ENCODE data around the gene TSPAN12. TPM values are rescaled to one million over a fixed set of nuclear protein-coding genes. Genes with fewer than 3 reads are reported as not detected.

Gene TSPAN12
- total RNA-seq, 1 donor from 2014 or later: 68.7 TPM

DNA sequence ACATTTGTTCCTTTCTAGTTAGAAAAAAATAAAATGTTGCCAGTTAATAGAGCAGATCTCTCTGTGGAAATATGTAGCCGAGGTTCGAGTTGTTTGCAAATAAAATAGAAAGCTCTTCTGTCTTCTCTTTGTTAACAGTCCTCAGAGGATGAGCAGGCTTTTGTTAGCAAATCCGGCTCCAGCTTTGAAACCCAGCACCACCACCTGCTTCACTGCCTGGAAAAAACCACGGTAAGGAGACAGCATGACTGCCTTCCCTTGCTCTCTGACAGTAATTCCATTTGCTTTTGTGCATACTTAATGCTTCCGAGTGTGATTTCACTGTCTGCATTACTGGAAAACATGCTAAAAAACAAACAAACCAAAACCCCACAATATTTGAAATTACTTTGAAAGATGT lies 115.6 kb downstream of the TSPAN12 start:
- no peaks in the 10 kb centered on the region for H3K27me3 ChIP-seq (ENCODE audit: low read depth)
- TF ChIP-seq, protein P1, sequence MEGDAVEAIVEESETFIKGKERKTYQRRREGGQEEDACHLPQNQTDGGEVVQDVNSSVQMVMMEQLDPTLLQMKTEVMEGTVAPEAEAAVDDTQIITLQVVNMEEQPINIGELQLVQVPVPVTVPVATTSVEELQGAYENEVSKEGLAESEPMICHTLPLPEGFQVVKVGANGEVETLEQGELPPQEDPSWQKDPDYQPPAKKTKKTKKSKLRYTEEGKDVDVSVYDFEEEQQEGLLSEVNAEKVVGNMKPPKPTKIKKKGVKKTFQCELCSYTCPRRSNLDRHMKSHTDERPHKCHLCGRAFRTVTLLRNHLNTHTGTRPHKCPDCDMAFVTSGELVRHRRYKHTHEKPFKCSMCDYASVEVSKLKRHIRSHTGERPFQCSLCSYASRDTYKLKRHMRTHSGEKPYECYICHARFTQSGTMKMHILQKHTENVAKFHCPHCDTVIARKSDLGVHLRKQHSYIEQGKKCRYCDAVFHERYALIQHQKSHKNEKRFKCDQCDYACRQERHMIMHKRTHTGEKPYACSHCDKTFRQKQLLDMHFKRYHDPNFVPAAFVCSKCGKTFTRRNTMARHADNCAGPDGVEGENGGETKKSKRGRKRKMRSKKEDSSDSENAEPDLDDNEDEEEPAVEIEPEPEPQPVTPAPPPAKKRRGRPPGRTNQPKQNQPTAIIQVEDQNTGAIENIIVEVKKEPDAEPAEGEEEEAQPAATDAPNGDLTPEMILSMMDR (IDR thresholded peaks at IDR 0.05; ENCODE audit: borderline replicate concordance): no peak
- no peak overlapping the region for H3K27ac ChIP-seq (replicated peaks)
- intact Hi-C loops (cut with micrococcal nuclease): no loop called here
- H3K4me3 ChIP-seq: no peak overlapping the region
- H3K4me1 ChIP-seq: no peaks in the 10 kb centered on the region
- H3K36me3 ChIP-seq: no peaks in the 10 kb centered on the region
- DNase-seq: no peak
- no peaks in the 10 kb centered on the region for H3K9me3 ChIP-seq (replicated peaks)

DNA sequence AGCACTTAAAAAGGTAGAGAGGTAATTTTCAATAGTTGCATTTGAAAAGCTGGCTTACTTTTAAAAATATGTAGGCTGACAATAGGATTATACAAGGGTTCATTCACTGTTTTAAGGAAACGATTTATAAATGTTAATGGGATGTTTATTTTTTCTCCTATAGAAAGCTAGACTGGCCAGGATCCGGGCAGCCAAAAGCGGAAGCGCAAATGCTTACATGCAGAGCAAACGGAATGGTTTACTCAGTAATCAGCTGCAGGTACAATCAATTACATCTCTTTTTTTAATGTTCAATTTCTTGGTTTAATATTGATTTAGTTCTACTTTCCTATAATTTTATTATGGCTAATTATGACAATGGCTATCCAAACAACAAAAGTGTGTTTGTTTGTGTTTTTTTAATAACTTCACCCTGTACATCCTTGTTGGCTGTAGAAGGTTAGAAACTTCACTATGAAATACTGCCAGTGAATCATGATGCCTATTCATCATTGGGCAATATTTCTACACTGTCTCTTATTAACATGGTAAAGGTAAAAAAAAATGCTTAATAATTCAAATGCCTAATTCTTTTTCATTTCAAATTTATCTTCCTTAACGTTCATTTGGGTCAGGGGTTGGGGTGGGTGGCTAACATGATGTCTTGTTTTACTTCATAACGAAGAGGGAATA lies 116.4 kb downstream of the TSPAN12 start:
- H3K4me3 ChIP-seq: no peak overlapping the region
- TF ChIP-seq, protein P1 (IDR thresholded peaks at IDR 0.05; ENCODE audit: borderline replicate concordance): no peak
- no peaks in the 10 kb centered on the region for H3K9me3 ChIP-seq (replicated peaks)
- no peak overlapping the region for H3K27ac ChIP-seq (replicated peaks)
- no peaks in the 10 kb centered on the region for H3K27me3 ChIP-seq (ENCODE audit: low read depth)
- H3K36me3 ChIP-seq: no peaks in the 10 kb centered on the region
- H3K4me1 ChIP-seq: no peaks in the 10 kb centered on the region
- intact Hi-C loops (cut with micrococcal nuclease): no loop called here
- no peak for DNase-seq

DNA sequence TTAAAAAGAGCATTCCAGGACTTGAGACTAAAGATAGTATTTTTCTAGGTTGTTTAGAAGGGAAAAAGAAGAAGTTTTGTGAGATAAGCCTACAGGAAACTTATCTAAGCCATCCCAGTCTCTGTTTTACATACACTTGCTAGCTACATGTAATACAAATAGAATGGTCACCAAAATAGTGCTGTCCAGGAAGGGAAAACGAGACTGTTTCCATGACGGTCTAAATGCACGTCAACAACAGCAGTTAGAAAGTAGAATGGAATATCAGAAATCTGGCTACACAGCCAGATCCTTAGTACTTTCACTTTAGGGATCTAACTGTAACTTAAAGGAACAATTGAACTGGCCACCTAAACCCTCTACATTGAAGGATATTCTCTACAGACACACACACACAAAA lies 117.6 kb downstream of the TSPAN12 start:
- Histone ChIP-seq H3K9me3 (replicated peaks) (no peaks in the 10 kb centered on the region), H3K4me3 (peak overlapping the region; percentile 47), H3K36me3 (no peaks in the 10 kb centered on the region), H3K27me3 (ENCODE audit: low read depth) (no peaks in the 10 kb centered on the region), H3K4me1 (no peaks in the 10 kb centered on the region), H3K27ac (replicated peaks) (no peak overlapping the region)
- TF ChIP-seq, protein P1 (IDR thresholded peaks at IDR 0.05; ENCODE audit: borderline replicate concordance): no peak
- intact Hi-C loops (cut with micrococcal nuclease): no loop called here
- DNase-seq: no peak

DNA sequence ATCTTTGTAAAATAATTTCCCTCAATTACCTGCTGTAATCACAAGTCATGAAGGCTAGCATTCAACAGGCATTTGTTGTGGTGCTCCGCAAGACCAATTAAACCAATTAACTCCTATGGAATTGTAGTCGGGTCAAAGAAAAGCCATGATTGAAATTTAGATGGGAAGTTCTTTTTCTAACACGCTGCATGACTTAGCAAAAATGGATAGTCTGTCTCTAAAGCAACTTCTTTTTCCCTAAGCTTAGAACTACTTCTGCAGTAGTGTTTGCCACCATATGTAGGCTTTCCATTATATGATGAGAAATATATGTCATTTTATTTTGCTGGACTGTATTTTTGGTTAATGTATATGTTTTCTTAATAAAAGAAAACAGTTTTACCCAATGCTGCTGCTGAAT lies 119.1 kb downstream of the TSPAN12 start:
- Histone ChIP-seq H3K36me3 (no peaks in the 10 kb centered on the region), H3K4me1 (no peaks in the 10 kb centered on the region), H3K27me3 (ENCODE audit: low read depth) (no peaks in the 10 kb centered on the region), H3K9me3 (replicated peaks) (no peaks in the 10 kb centered on the region), H3K27ac (replicated peaks) (no peak overlapping the region), H3K4me3 (no peak overlapping the region)
- intact Hi-C loops (cut with micrococcal nuclease): no loop called here
- DNase-seq: no peak
- TF ChIP-seq, protein P1 (IDR thresholded peaks at IDR 0.05; ENCODE audit: borderline replicate concordance): no peak

Other genes with a start within 250 kb of the TSPAN12 start
- gene ING3, start 92.6 kb upstream of the TSPAN12 start, total RNA-seq: 13.4 TPM
- gene CPED1, start 130.6 kb upstream of the TSPAN12 start, total RNA-seq: 33.8 TPM